Osteoblast (primary cell): ENCODE results near the gene KIF9. TPM values are rescaled to one million over a fixed set of nuclear protein-coding genes. Genes with fewer than 3 reads are reported as not detected.

ENCODE experiments used
- small RNA-seq: library from RNA; depleted of rRNA; stranded (forward); fragments of <200 nt; gene quantifications from one replicate; pipeline ENCODE3, GENCODE V24; 2012
- total RNA-seq: library from RNA; depleted of rRNA; stranded (reverse); fragments of >200 nt; gene quantifications from 2 replicates; pipeline ENCODE4 v1.2.3, GENCODE V29; 2012

KIF9 gene
- total RNA-seq, 1 donor: 5.1 TPM

Small RNAs within 50 kb of the gene (small RNA-seq; reads per million reads assigned to genes)
- 0.89 reads per million, percentile 20 among the genes with 10 or more reads in this experiment for gene SNORD13P3

Other genes with a start within 250 kb of the KIF9 start
- 37.1 and 39.8 TPM in 2 replicates for gene SETD2, start 118.7 kb downstream of the KIF9 start, total RNA-seq
- 17.1 and 21.4 TPM in 2 replicates for gene KLHL18, start 145 bp upstream of the KIF9 start, total RNA-seq
- 22.4 and 30.0 TPM in 2 replicates for gene PTPN23, start 98.2 kb upstream of the KIF9 start, total RNA-seq
- 70.1 and 81.4 TPM in 2 replicates for gene SCAP, start 193.1 kb upstream of the KIF9 start, total RNA-seq
- 23.5 and 27.4 TPM in 2 replicates for gene ELP6, start 230.9 kb upstream of the KIF9 start, total RNA-seq